Stomach (tissue), 4 donors: ENCODE measurements around the gene PODXL2.

ENCODE experiments used
- POLR2A ChIP-seq, 4 donors: fragments of 450-650 bp; IDR thresholded peaks; one replicate each; pipeline ENCODE4 v1.6.1; 2016; ENCODE audit warnings: antibody characterized with exemption in 4 of 4, control low read depth in 2 of 4, mild to moderate bottlenecking in 1 of 4, moderate library complexity in 1 of 4
- POLR2AphosphoS5 ChIP-seq, 3 donors: sonication (generic); formaldehyde crosslinking; IDR thresholded peaks; one replicate each; pipeline ENCODE4 v1.6.1; 2016; ENCODE audit warnings: antibody characterized with exemption in 3 of 3
- TF ChIP-seq, protein P1 (sequence below), 7 experiments: fragments of 450-650 bp in 4 of 7; fragments of 200-600 bp in 3 of 7; sonication (generic) in 3 of 7; IDR thresholded peaks; one replicate each; pipeline ENCODE4 v1.5.1; 2016 to 2019; ENCODE audit warnings: antibody characterized with exemption in 7 of 7, control low read depth in 2 of 7, mild to moderate bottlenecking in 1 of 7

DNA sequence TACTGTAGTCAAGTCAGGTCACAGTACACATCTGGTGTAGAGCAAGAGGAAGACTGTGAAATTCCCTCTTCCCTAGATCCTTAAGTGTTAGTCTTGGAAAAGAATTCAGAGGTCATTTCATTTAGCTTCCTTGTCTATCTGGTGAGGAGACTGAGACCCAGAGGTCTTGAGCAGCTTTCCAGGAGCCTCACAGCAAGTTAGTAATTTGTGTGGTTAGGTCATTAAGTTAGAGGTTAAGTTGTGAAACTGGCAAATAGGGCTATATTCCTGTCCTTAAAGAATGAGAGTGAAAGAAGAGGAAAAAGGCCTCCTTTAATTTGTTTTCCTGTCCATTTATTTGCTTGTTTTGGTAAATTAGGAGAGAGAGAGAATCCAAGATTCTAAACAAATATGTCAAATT lies 9.0 kb downstream of the PODXL2 start:
- TF ChIP-seq POLR2AphosphoS5 (IDR thresholded peaks at IDR 0.05) (no peak), POLR2A (IDR thresholded peaks at IDR 0.05) (no peak)
- TF ChIP-seq, protein P1, sequence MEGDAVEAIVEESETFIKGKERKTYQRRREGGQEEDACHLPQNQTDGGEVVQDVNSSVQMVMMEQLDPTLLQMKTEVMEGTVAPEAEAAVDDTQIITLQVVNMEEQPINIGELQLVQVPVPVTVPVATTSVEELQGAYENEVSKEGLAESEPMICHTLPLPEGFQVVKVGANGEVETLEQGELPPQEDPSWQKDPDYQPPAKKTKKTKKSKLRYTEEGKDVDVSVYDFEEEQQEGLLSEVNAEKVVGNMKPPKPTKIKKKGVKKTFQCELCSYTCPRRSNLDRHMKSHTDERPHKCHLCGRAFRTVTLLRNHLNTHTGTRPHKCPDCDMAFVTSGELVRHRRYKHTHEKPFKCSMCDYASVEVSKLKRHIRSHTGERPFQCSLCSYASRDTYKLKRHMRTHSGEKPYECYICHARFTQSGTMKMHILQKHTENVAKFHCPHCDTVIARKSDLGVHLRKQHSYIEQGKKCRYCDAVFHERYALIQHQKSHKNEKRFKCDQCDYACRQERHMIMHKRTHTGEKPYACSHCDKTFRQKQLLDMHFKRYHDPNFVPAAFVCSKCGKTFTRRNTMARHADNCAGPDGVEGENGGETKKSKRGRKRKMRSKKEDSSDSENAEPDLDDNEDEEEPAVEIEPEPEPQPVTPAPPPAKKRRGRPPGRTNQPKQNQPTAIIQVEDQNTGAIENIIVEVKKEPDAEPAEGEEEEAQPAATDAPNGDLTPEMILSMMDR (IDR thresholded peaks at IDR 0.05) = no peak
